Stimulated activated CD4-positive, alpha-beta T cell treated with anti-CD3 and anti-CD28 coated beads, Interleukin-1b, Interleukin-23, amount 100 ng/mL, for 48 hours (primary cell): ENCODE results near the gene SYTL2.

Experiments used
- DNase-seq: peaks from one replicate; pipeline ENCODE4 v3.0.0-alpha.2; 2020

SYTL2 gene

GRCh38 chr11:85825616-85826015, 14.7 kb upstream of the SYTL2 start:
- no peak for DNase-seq

DNA sequence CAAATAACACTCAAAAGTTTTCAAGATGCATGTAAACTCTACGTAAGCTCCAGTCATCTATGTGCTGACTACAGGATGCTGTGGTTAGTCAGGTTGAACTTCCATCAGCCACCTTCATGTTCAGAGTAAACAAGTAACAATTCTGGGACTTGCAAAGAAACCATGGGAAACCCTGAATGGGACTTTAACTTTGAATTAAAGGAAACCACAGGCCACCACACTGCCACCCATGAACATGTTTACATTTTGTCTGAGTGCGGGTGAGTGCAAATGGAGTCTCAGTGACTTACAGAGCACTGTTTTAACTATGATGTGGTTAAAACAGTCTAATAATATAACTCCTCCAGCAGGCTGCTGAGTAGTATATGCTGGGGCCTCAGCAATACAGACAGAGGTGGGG, 12.9 kb upstream of the SYTL2 start:
- peak; percentile 51 for DNase-seq

- DNase-seq = no peak
Observed at GRCh38 chr11:85822814-85823213, 11.9 kb upstream of the SYTL2 start.

DNA sequence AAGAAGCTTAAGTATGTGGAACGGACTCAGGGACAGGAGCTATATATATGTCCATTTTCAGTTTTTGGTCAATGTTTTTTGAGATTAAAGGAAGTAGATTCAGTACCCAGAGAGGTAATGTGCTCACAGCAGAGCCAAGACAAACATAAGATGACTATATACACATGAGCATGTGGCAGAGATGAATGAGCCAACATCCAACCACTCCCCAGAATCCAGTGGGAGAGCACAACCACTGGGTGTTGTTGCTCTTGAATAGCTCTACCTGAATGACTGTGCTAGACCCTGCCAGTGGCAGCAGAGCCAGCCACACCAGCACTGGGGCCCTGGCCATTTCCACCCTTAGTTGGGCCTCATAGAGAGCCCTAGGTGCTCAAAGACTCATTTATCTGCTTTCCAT, 10.7 kb upstream of the SYTL2 start:
- peak; percentile 37 for DNase-seq

GRCh38 chr11:85819441-85819840, 8.5 kb upstream of the SYTL2 start:
- no peak for DNase-seq

GRCh38 chr11:85815186-85815931, 4.4 kb upstream of the SYTL2 start:
- no peak for DNase-seq

- DNase-seq = no peak
Observed at GRCh38 chr11:85813721-85814120, 2.8 kb upstream of the SYTL2 start.

DNA sequence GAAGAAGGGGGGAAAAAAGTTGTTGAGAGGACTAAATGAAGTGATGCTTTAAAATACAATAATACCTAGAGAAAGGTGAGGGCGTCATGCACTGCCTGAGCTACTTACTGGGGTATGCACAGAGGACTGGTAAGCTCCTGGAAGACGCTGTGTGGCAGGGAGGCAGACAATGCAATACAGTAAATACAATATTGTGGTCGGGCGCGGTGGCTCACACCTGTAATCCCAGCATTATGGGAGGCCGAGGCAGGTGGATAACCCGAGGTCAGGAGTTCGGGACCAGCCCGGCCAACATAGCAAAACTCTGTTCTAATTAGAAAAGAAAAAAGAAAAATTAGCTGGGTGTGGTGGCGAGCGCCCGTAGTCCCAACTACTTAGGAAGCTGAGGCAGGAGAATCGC, 683 bp upstream of the SYTL2 start:
- no peak for DNase-seq

DNA sequence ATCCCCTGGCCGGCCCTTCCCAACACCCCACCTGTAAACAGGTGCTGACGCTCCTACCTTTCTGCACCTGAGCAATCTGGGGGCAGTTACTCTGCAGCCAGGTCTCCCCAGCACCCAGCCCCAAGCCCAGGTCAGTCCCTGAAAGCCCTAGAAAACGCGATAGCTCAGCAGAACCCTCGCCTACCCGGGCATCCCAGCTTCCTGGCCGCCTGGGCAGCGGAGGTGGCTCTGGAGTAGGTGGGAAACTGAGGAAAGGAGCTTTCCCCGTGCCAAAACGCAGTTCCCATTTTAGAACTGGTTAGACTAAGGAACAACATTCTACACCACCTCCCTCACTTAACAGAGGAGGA, 445 bp downstream of the SYTL2 start:
- no peak for DNase-seq

DNA sequence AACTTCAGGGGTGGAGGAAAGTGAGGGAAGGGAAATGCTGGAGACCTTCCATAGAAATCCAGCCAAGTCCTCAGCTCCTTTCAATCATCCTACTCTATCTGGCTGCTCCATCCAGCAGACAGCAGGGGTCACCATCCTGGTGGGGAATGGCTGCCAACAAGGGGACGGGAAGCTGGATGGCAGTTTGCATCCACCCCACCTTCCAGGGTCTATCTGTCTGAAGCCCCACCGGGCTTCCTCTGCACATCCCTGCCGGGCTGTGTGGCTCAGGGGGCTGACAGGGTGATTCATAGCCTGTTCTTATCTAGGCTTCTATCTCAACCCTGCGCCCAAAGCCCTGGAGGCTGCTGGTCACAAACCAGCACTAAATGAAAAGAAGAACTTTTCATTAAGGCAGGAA, 1.1 kb downstream of the SYTL2 start:
- no peak for DNase-seq

DNA sequence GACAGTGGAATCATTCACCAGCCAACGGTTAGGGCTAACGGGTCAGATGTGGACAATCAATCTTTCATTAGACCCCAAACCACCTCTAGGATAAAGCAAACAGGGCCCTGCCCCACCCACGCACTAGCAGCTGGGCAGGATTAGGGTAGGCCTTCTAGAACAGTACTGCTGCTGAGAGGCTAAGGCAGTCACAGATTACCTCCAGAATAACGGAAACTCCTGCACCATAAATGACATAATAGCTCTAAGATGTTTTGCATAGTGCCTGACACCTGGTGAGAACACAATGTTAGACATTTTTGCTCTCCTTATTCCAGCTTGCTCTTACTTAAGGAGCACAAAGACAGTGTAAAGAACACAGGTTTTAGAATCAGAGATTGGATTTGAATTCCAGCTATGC, 1.8 kb downstream of the SYTL2 start:
- no peak for DNase-seq

- no peak for DNase-seq
Observed at GRCh38 chr11:85806876-85807275, 4.1 kb downstream of the SYTL2 start.

GRCh38 chr11:85806016-85806415, 4.9 kb downstream of the SYTL2 start:
- no peak for DNase-seq

DNA sequence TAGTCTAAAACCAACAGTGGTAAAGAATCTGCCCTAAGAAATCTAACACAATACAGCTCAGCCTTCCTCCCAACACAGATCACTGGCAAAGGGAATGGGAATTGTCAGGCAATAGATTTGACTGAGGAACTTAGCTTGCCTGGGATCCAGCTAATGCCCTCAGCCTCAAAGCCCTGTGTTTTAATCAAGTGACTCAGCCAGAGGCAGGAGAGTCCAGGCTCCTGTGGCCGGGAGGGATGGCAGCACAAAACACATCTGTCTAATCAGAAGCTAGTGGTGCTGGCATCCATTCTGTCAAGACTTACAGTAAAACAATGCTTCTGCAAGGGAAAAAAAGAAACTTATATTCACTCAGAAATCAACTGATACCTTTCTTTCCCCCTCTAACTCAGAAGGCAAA, 5.6 kb downstream of the SYTL2 start:
- DNase-seq = no peak

DNA sequence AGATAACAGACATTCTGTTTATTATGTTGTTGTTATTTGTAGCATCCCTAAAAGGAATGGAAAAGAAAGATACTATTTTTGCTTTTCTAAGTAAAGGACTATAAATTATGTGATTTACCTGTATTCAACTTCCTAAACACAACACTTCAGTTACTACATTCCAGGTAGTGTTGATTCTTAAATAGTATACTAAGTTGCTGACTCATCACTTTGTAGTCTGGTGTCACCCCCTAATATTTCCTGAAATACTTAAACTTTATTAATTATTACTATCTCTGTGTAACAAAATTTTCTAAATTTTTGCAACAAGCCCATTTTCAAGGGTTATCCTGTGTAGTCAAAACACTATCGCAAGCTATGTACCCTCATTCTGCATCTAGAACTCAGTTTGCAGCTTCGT, 7.0 kb downstream of the SYTL2 start:
- DNase-seq = no peak

DNA sequence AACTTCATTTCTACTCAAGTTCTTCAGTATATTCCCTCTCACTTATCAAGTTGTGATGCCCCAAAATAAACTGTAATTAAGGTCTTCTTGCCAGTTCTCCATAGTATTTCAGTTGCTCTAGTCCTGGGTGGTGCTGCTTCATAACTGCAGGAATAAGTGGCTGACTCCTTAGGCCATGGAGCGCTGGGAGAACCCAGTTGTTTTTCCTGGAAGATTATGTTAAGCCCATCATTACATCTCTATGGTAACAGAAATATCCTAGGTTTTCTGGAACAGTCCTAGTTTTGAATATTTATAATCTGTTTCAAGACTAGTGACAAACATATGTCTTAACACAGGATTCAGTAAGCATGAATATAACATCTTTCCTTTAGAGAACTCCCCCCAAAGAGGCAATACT, 7.6 kb downstream of the SYTL2 start:
- no peak for DNase-seq

- DNase-seq = no peak
Observed at GRCh38 chr11:85801527-85801926, 9.4 kb downstream of the SYTL2 start.

DNA sequence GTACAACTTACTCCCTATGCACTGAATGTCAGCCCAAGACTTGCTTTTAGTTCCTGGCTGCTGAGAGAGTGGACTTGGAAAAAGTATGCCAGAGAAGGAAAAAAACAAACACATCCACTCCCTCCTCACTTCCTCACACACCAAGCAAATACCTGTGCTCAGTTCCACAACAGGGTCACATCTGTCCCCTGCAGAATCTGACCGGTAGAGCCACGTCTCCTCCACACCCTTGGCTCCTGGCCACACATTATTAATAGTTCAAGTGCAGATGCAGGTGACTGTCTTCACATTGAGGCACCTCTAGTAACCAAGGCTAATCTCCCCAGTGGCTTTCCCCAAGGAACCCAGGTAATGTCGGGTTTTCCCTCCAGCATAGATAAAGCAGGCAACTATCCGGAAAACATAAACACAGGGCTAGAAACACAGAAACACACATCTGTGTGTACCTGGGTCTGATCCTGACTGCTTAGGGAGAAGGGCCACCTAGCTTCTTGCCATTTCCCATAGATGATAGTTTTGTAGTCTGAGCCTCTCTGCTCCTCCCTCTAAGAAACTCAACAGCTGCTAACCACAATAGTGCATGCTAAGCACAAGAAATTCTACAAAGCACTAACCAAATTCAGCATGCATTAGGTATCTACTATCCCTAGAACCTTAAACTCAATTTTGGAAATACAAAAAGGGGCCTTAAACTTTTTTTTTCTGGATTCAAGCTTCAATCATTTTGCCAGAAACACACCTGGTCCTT, 10.2 kb downstream of the SYTL2 start:
- no peak for DNase-seq

- DNase-seq = no peak
Observed at GRCh38 chr11:85799142-85799541, 11.8 kb downstream of the SYTL2 start.

DNA sequence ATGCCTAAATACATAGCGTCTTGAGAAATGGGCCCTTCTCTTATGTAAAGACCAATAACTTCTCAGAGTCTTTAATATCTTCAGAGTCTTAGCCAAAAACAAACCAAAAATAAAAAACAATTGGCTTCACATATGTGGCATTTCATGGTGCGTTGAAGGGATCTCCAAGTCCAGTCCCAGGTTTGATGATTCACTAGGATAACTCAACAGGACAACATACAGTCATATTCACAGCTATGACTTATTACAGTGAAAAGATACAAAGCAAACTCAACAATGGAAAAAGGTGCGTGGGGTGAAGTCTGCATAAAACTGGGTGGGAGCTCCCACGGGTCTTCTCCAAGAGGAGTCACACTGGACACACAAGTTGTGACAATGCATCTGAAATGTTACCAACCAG, 12.6 kb downstream of the SYTL2 start:
- no peak for DNase-seq

- no peak for DNase-seq
Observed at GRCh38 chr11:85795712-85796487, 15.0 kb downstream of the SYTL2 start.

GRCh38 chr11:85791409-85791990, 19.4 kb downstream of the SYTL2 start:
- DNase-seq = no peak
